Measurements from ENCODE around the gene RNF144A. TPM values are rescaled to one million over a fixed set of nuclear protein-coding genes. Genes with fewer than 3 reads are reported as not detected.
A peak's percentile ranks its signal among the peaks of the same experiment; 100 is the strongest.

Gene RNF144A
- polyA plus RNA-seq, 1 of the 3 experiments (the other 2 are of a cell fraction), result 15.6 TPM

GRCh38 chr2:7014174-7014640 lies 97.0 kb downstream of the RNF144A start (continued):
- TF ChIP-seq USF2 (IDR thresholded peaks at IDR 0.05; ENCODE audit: borderline replicate concordance, low read depth, low read length) (no peak), SMC3 (IDR thresholded peaks at IDR 0.05; ENCODE audit: low read depth, low read length) (peak; percentile 68), MXI1 (IDR thresholded peaks at IDR 0.05; ENCODE audit: low read depth, low read length) (peak; percentile 82), IRF3 (IDR thresholded peaks at IDR 0.05; ENCODE audit: low read depth, low read length) (no peak), RCOR1 (IDR thresholded peaks at IDR 0.05; ENCODE audit: low read length) (peak; percentile 44; the same call in 1 of the 2 replicates), MAX (IDR thresholded peaks at IDR 0.05; ENCODE audit: low read depth) (0 out of 2 replicates have a peak, but pooled peaks have one; percentile 13), NRF1 (IDR thresholded peaks at IDR 0.05; ENCODE audit: low read depth, low read length) (no peak), GABPA (IDR thresholded peaks at IDR 0.05; ENCODE audit: low read depth) (no peak)

- DNase-seq, result peak; percentile 70
- no peak overlapping the region for H2AFZ ChIP-seq (ENCODE audit: low read depth)
- ChIA-PET POLR2A (interaction anchor here (1.1 to 1.3 kb wide), 2 partner anchors 38 to 97 kb away, joined by 3 read pairs; no protein-coding TSS in a partner anchor), CTCF (interaction anchor here (0.7 to 17.6 kb wide), 29 partner anchors 10 to 269 kb away, joined by 3 to 437 read pairs (median 4); partner anchors contain the start of gene RNF144A)
- H3K9ac ChIP-seq, result peak overlapping the region; percentile 39; the same call in 1 of the 2 replicates
- TF ChIP-seq EZH2phosphoT487 (IDR thresholded peaks at IDR 0.05; ENCODE audit: borderline replicate concordance, low read depth) (no peak), RCOR1 (IDR thresholded peaks at IDR 0.05; ENCODE audit: low read length) (peak; percentile 83), EP300 (IDR thresholded peaks at IDR 0.05; ENCODE audit: borderline replicate concordance in 1 of 2, low read depth in 1 of 2, low read length in 1 of 2) (peak in 1 of 2 experiments; percentile 81; a peak in 1 of 4 replicates), RAD21 (IDR thresholded peaks at IDR 0.05; ENCODE audit: low read length) (peak; percentile 3), POLR2AphosphoS5 (IDR thresholded peaks at IDR 0.05; ENCODE audit: low read depth, low read length) (no peak), CHD2 (IDR thresholded peaks at IDR 0.05; ENCODE audit: low read length, partially characterized antibody) (peak; percentile 62), MXI1 (IDR thresholded peaks at IDR 0.05; ENCODE audit: low read depth, low read length) (peak; percentile 70; the same call in 1 of the 2 replicates), GATA2 (CRISPR knock-in tag; IDR thresholded peaks at IDR 0.05) (peak; percentile 27)
- H3K27me3 ChIP-seq (ENCODE audit: insufficient read depth), result no peaks in the 10 kb centered on the region
- no peak overlapping the region for H3K4me3 ChIP-seq (ENCODE audit: low read depth in 2 of 2, low read length in 1 of 2)
- H3K79me2 ChIP-seq (ENCODE audit: insufficient read depth), result no peaks in the 10 kb centered on the region
- H3K4me1 ChIP-seq (ENCODE audit: control insufficient read depth in 1 of 2, insufficient read depth in 2 of 2, low read depth in 1 of 2, low read length in 1 of 2), result peaks cover 38 to 94% of the 10 kb centered on the region in 2 experiments
- peaks cover 0 to 6% of the 10 kb centered on the region in 2 experiments for H3K36me3 ChIP-seq (replicated peaks in 1 of 2; ENCODE audit: control insufficient read depth in 1 of 2, insufficient read depth in 2 of 2, low read length in 1 of 2)
- H3K9me3 ChIP-seq, result no peaks in the 10 kb centered on the region
- H3K4me2 ChIP-seq, result 0 out of 2 replicates have a peak overlapping the region, but pooled peaks have one; percentile 45
- WGBS (ENCODE audit: low lambda C conversion rate), result 68% methylated on average over 12 of the region's 12 CpGs
- H3K9me2 ChIP-seq, result no peaks in the 10 kb centered on the region
- peak overlapping the region; percentile 99 for H3K27ac ChIP-seq (ENCODE audit: low read depth in 2 of 2, low read length in 1 of 2)
- no peaks in the 10 kb centered on the region for H4K20me1 ChIP-seq (ENCODE audit: insufficient read depth)
- H3F3A ChIP-seq (replicated peaks; ENCODE audit: insufficient read depth), result peaks cover 40% of the 10 kb centered on the region
Observed at GRCh38 chr2:7015007-7015950, 98.1 kb downstream of the RNF144A start.
